GM18861 (cell line): ENCODE data around the gene LEPROT.
A peak's percentile ranks its signal among the peaks of the same experiment; 100 is the strongest.
"Not testable (repeated sequence)": the region's sequence is repeated elsewhere in the genome, so short reads cannot be mapped to it uniquely, and the experiment has no call there.

Experiments used
- ATAC-seq: cut with Tn5 transposase; IDR thresholded peaks from one replicate; pipeline ENCODE4 v1.9.1; 2021; ENCODE audit not compliant: unreplicated experiment

Gene LEPROT, protein sequence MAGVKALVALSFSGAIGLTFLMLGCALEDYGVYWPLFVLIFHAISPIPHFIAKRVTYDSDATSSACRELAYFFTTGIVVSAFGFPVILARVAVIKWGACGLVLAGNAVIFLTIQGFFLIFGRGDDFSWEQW

GRCh38 chr1:65420590-65421350 is at the start of gene LEPROT, which contains the start of gene LEPR:
TSS of gene LEPROT (plus strand) at chr1:65420668. CDS start at chr1:65420725, 57 bp downstream.
TSS of gene LEPR (plus strand) at chr1:65420668. CDS start at chr1:65565566, 144,898 bp downstream.
- peak; percentile 29 for ATAC-seq

DNA sequence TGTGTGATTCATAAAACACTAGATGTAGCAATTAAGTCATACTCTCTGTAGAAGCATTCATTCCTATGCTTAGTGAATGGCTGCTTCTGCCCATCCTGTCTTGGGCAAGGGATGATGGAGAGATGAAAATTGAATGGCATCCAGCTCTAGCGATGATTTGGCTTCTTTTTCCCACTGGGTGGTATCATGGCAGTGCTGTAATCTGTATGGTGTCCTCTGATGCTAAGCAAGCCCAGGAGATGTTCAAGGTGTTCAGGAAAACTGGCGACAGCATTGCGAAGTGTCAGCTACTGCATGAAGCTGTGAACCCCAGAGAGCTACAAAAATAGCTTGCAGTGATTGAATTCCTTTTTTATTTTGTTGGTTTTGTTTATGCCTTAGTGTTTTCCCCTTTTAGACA is 48.9 kb upstream of the LEPROT start:
- no peak for ATAC-seq

GRCh38 chr1:65372557-65372956 is 47.9 kb upstream of the LEPROT start:
- no peak for ATAC-seq

GRCh38 chr1:65377496-65378246 is 42.8 kb upstream of the LEPROT start:
- no peak for ATAC-seq

DNA sequence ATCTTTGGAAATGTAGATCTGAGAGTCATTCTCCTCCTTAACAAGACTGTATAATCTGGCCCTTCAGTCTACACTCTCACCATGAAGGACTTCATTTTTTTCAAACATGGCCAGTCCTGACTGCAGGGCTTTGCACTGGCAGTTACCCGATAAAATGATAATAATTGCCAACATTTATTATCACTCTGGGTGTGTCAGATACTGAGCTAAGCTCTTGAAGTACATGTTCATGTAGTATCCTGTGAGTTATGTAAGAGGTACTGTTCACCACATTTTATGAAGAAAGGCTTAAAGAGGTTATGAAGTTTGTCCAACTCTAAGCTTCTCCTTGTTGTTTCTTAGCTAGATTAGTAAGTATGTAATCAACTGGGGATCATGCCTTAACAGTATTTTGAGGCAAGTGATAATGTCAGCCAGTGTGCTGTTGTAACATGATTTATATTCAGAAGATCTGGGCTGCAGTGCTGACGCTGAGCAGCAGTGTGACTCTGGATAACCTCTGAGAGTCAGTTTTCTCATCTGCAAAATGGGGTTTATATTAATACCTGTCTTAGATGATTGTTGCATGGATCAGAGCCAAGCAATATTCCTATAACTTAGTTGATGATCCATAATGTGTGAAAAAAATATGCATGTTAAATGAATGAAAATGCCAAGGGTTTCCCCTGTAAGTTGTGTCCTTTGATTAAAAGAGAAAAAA is 42.1 kb upstream of the LEPROT start:
- ATAC-seq: no peak

DNA sequence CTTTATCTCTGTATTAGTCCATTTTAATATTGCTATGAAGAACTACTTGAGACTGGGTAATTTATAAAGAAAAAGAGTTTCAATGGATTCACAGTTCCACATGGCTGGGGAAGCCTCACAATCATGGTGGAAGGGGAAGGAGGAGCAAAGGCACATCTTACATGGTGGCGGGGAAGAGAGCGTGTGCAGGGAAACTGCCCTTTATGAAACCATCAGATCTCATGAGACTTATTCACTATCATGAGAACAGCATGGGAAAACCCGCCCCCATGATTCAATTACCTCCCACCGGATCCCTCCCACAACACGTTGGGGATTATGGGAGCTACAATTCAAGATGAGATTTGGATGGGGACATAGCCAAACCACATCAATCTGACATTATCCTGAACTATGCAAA is 36.0 kb upstream of the LEPROT start:
- ATAC-seq: not testable (repeated sequence)

DNA sequence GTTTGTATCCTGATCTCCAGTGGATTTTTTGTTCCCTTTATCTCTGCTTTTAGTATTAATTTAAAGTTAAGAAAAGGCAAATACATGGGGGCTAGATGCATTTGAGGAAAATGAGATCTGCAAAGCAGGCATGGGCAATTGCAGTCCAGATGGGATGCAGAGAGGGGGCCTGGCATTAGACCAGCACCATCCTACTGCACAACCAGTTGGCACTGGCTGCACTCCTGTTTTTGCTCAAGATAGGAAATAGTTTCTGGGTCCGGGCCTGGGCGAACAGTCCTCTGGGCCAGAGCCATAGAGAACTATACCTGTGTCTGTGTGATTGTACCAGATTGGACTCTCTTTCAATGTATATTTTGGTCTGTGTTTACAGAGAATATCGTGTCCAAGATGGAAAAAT is 34.0 kb upstream of the LEPROT start:
- no peak for ATAC-seq

DNA sequence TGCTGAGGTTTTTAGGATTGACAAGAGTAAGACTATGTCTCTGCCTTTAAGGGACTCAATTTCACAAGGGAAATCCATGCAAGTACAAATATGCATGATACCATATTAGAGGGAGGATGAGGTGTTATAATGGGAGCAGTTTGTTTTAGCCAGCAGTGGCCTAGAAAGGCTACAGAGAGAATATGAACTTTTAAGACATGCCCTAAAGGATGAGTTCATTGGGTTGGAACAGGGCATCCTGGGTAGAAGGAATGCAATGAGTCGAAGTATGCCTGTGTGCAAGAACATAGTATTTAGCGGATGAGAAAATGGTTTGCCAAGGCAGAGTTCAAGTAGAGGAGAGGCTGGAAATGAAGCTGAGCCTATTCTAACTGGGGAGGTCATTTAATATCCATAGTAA is 32.6 kb upstream of the LEPROT start:
- ATAC-seq: no peak

- ATAC-seq: no peak
Observed at GRCh38 chr1:65388908-65389695, 31.4 kb upstream of the LEPROT start.

DNA sequence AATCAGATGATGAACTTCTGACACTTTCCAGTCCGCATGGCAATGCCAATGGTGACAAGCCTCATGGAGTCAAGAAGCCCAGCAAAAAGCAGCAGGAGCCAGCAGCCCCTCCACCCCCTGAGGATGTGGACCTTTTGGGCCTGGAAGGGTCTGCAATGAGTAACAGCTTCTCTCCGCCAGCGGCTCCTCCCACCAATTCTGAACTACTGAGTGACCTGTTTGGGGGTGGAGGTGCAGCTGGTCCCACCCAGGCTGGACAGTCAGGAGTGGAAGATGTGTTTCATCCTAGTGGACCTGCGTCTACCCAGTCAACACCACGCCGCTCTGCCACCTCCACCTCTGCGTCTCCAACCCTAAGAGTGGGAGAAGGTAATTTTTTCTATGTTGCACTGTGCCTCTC is 28.0 kb upstream of the LEPROT start:
- ATAC-seq: no peak

GRCh38 chr1:65393347-65393746 is 27.1 kb upstream of the LEPROT start:
- peak; percentile 97 for ATAC-seq

- peak; percentile 3 for ATAC-seq
Observed at GRCh38 chr1:65393928-65394327, 26.5 kb upstream of the LEPROT start.

- ATAC-seq: no peak
Observed at GRCh38 chr1:65395887-65396612, 24.4 kb upstream of the LEPROT start.

GRCh38 chr1:65398083-65398482 is 22.4 kb upstream of the LEPROT start:
- no peak for ATAC-seq

DNA sequence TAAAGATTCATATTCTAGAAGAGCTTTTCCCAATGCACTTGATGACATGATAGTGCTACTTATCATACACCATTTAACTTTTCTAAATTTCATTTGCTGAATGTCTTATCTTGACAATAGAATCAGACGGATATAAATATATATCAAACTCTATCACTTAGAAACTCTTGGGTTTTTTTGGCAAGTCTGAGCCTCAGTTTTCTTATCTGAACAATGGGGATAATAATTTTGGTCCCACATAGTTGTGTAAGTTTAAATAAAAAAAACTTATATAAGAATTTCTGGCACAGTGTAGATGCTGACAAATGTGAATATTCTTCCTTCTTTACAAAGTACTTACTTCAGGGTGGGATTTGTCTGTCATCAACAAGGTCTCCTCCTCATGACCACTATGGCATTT is 21.5 kb upstream of the LEPROT start:
- no peak for ATAC-seq

- no peak for ATAC-seq
Observed at GRCh38 chr1:65401612-65402011, 18.9 kb upstream of the LEPROT start.

- ATAC-seq: no peak
Observed at GRCh38 chr1:65404941-65405340, 15.5 kb upstream of the LEPROT start.

DNA sequence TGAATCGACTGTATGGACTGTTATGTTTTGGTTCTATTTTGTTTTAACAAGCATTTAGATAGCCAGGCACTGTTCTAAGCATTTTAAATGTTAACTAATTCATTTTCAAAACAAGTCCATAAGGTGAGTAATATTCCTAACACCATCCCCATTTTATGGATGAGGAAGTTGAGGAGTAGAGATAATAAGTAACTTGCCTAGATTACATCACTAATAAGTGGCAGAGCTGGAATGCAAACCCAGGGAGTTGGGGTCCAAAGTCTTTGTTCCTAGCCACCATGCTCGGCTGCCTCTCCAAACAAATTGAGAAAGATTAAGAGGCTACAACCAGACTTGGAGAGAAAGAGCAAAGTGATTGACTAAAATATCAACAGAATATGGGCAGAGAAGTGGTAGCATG is 12.6 kb upstream of the LEPROT start:
- ATAC-seq: no peak

- ATAC-seq: no peak
Observed at GRCh38 chr1:65409314-65409713, 11.2 kb upstream of the LEPROT start.

DNA sequence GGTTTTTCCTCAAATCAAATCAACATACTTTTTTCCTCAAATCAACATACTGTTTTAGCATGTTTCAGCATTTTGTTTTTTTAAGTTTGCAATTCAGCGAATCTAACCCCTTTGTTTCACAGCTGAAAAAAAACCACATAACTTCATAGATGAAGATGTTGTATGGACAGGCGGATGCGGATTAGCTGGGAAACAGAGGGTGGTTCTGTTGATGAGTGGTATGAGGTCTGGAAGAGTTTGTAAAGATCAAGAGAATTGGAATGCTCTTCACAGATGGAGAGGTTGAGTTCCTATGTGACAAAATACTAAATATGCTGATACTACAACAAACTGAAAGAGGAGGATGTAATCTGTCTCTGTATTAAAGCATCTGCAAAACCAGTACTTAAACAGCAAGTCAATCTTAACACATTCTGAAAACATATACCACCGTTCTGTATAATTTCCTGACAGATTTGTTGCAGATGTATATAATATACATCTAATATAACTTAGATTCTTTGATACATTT is 10.6 kb upstream of the LEPROT start:
- no peak for ATAC-seq
